ENCODE results near the gene RUBCN. TPM values are rescaled to one million over a fixed set of nuclear protein-coding genes. Genes with fewer than 3 reads are reported as not detected.
"Not testable (repeated sequence)": the region's sequence is repeated elsewhere in the genome, so short reads cannot be mapped to it uniquely, and the experiment has no call there.

Gene RUBCN
- total RNA-seq, 8 experiments from 2014 or later = 5.3 to 21.6 (median 15.3) TPM

DNA sequence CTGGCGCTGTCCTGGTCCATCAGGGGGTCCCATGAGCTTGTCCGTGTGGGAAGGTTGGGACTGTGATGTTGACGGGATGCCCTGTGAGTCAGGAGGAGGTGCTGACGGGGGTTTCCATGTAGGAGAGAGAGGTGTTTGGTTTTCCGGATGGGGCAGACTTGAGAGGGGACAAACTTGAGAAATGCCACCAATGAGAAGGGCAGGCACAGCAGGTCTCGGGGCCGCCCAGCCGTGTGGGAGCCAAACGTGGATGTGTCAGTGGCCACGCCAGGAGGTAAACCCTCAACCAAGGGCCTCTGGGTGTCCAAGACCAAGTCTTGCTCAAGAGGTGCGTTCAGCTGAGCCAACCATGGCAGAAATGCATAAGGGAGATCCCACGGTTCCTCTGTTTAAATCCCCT, 105.9 kb downstream of the RUBCN start:
- in situ Hi-C loops (cut with MboI; ENCODE audit: low pct_unique_long_range_greater_than_20kb in 2 of 9, low sequenced_read_pairs in 9 of 9, unreplicated experiment in 9 of 9) = not testable (repeated sequence)

DNA sequence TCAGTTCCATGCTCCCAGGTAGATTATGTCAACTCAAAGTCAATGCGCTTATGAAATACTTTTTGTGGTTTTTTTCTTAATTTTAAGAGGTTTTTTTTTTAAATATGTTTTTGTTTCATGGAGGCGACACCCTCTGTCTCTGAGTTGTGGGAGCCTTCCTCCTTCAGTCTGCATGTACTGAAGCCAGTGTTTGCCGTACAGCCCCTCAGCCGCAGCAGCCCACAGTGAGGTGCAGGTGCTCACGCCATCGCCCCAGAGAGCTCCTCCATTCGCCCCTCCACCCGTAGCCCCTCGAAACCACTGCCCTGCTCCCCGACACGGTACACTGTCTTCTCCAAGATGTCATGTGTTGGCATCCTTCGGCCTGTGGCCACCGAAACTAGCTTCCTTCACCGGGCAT, 107.4 kb downstream of the RUBCN start:
- ATAC-seq (replicated peaks in 6 of 8); in situ Hi-C loops (cut with MboI; ENCODE audit: low pct_unique_long_range_greater_than_20kb in 2 of 9, low sequenced_read_pairs in 9 of 9, unreplicated experiment in 9 of 9); H3K27ac ChIP-seq; H3K4me3 ChIP-seq; H3K4me1 ChIP-seq (replicated peaks in 1 of 2): not testable (repeated sequence)
- no CpG with 5 or more reads among the region's 14 CpGs for WGBS, 10 experiments

More for the DNA sequence above, 105.9 kb downstream of the RUBCN start:
- WGBS, 10 experiments = 83% methylated on average over 1 to 2 of the region's 12 CpGs; no CpG with 5 or more reads in 8 of the 10 experiments
- not testable (repeated sequence) for H3K4me3 ChIP-seq; H3K27ac ChIP-seq; H3K4me1 ChIP-seq (replicated peaks in 1 of 2); ATAC-seq (replicated peaks in 6 of 8)

DNA sequence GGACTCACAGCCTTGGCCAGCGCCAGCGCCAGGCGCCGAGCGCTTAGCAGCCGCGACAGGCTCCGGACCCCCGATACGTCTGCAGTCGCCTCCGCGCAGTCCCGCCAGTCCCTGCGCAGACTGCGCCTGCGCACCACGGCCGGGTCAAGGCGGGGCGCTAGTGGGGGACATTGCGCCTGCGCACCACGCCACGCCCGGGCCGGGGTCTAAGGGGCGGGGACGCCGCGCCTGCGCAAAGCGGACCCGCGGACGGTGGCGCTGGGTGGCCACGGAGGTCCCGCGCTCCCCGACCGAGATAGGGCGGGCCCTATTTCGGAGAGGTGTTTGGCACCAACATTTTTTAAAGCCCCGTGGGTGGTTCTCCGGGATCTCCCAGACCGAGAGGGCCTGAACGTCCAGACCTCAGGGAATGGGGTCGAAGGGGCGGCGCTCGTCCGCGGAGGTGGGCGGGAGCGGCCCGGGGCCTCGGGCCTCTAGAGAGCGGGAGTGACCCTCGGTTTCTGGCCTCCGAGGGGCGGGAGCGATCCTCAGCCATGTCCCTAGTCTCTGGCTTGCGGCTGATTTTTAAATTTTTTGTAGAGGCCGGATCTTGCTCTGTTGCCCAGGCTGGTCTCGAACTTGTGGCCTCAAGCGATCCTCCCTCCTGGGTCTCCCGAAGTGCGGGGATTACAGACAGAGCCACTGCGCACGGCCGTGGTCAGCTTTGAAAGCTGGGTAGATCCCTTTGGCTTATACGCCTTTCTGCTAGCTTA, 108.8 kb downstream of the RUBCN start:
- H3K27ac ChIP-seq = peak overlapping the region; percentile 62 to 84
- no CpG with 5 or more reads among the region's 73 CpGs for WGBS, 10 experiments
- in situ Hi-C loops (cut with MboI; ENCODE audit: low pct_unique_long_range_greater_than_20kb in 2 of 9, low sequenced_read_pairs in 9 of 9, unreplicated experiment in 9 of 9); H3K4me1 ChIP-seq (replicated peaks in 1 of 2): not testable (repeated sequence)
- peak; percentile 42 to 89 (median 84) for ATAC-seq (replicated peaks in 6 of 8)
- peak overlapping the region; percentile 52 to 99 (median 75) for H3K4me3 ChIP-seq

DNA sequence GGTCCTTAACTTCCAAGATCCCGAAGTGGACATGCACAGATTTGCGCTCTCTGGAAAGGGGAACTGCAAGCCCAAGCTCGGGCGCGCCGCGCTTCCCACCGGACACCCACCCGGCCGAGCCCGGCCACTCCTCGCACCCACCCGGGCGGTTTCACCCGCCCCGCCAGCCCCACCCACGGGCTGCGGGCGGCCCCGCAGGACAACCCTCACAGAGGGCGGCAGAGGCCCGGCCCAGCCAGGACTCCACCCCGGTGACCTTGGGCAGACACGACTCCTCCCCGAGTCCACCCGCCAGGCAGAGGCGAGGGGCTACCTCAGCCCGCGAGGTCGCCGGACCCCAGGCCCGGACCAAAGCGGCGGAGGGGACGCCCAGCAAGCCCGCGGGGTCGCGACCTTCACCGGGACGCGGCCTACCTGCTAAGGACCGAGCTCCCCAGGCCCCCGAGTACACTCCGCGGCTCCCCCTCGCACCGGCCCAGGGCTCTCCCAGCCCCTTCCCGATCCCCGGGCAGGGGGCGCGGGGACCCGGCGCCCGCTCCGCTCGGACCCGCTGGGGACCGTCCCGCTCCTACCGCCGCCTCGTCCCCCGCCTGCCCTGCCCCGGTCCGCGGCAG, 109.4 kb downstream of the RUBCN start:
- in situ Hi-C loops (cut with MboI; ENCODE audit: low pct_unique_long_range_greater_than_20kb in 2 of 9, low sequenced_read_pairs in 9 of 9, unreplicated experiment in 9 of 9); H3K4me1 ChIP-seq (replicated peaks in 1 of 2): not testable (repeated sequence)
- peak overlapping the region; percentile 52 to 99 (median 75) for H3K4me3 ChIP-seq
- peak; percentile 59 to 80 (median 68) for ATAC-seq (replicated peaks in 6 of 8)
- no CpG with 5 or more reads among the region's 67 CpGs for WGBS, 10 experiments
- H3K27ac ChIP-seq = peak overlapping the region; percentile 62 to 84

DNA sequence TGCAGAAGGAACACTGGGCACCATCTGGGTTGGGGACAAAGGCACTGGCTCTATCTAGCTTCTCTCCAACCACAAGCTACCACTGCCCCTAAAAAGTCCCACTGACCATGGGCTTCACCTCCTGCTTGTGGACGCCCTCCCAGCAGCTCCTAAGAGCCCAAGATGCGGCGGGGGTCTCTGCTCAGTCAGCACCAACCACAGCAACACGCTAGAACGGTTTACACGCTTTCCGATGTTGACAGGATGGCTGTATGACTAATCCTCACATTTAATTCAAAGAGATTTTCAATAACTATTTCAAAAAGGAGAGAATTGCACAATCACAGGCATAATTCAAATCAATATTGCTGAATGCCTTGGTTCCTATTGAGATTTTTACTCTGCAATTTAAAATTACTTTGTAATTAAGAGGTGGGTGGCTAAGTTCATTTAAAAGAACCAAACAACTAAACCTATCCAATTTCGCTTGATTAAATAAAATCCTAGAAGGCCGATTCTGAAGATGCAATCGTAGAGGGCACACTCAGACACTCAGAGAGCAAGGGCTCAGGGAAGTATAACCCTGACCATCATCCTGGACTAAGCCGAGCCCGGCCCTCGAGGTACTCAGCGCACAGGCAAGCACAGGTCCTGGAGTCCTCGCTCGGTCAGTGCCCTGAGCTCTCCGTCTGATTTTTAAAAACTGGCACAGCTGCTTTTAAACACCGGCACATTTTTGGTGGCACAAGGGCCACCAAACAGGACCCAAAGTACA, 110.1 kb downstream of the RUBCN start:
- H3K27ac ChIP-seq; in situ Hi-C loops (cut with MboI; ENCODE audit: low pct_unique_long_range_greater_than_20kb in 2 of 9, low sequenced_read_pairs in 9 of 9, unreplicated experiment in 9 of 9); H3K4me1 ChIP-seq (replicated peaks in 1 of 2): not testable (repeated sequence)
- no CpG with 5 or more reads among the region's 18 CpGs for WGBS, 10 experiments
- peak; percentile 34 to 66 (median 51) for ATAC-seq (replicated peaks in 6 of 8)
- peak overlapping the region; percentile 39 to 65 (median 46) for H3K4me3 ChIP-seq

DNA sequence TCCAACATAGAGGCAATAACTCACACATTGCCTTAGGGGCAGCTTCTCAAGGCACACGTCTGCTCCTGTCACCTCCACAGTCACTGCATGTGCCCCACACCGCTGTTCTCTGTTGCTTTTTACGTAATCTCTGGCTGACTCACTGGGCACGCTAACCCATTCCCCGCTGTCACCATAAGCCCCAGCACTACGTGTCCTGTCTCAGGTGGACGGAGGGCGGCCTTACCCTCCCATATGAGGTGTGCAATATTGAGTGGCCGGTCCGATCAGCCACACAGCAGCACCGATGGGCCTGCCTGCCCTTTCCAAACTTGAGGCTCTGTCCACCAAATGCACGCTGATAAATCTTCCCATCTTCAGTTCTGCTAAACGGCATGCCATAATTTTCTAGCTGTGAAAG, 115.2 kb downstream of the RUBCN start:
- in situ Hi-C loops (cut with MboI; ENCODE audit: low pct_unique_long_range_greater_than_20kb in 2 of 9, low sequenced_read_pairs in 9 of 9, unreplicated experiment in 9 of 9); ATAC-seq (replicated peaks in 6 of 8); H3K4me3 ChIP-seq; H3K4me1 ChIP-seq (replicated peaks in 1 of 2); H3K27ac ChIP-seq: not testable (repeated sequence)
- 100% methylated on average over 1 of the region's 13 CpGs; no CpG with 5 or more reads in 9 of the 10 experiments for WGBS, 10 experiments

Other genes with a start within 250 kb of the RUBCN start
- gene BDH1, start 180.9 kb downstream of the RUBCN start, total RNA-seq = 10 to 100 TPM in 2 of 8 experiments, 1 to 10 TPM in 6; 3.3 to 55.6 (median 4.3) TPM
- 10 to 100 TPM; 26.7 to 65.0 (median 33.3) TPM for gene FYTTD1, start 13.0 kb upstream of the RUBCN start, total RNA-seq
- gene LRCH3, start 54.4 kb upstream of the RUBCN start, total RNA-seq = 10 to 100 TPM; 21.8 to 89.4 (median 38.4) TPM
- gene RPL35A, start 213.3 kb upstream of the RUBCN start, total RNA-seq = 1,000 to 10,000 TPM in 7 of 8 experiments, 100 to 1,000 TPM in 1; 997 to 3,157 (median 2,160) TPM
- gene LMLN, start 223.3 kb upstream of the RUBCN start, total RNA-seq = 10 to 100 TPM in 1 of 8 experiments, 1 to 10 TPM in 7; 3.9 to 10.6 (median 4.4) TPM

Measured in motor neuron (in vitro differentiated cells).